ENCODE measurements around the gene SLIRP. TPM values are rescaled to one million over a fixed set of nuclear protein-coding genes. Genes with fewer than 3 reads are reported as not detected.

SLIRP gene
- total RNA-seq, 1 donor from 2014 or later, result 90.1 TPM

GRCh38 chr14:77752799-77753516 is 45.1 kb downstream of the SLIRP start:
- no peak for DNase-seq (ENCODE audit: extremely low spot score in 2 of 2)
- intact Hi-C loops (cut with DNase I), result no loop called here
- TF ChIP-seq POLR2AphosphoS5 (IDR thresholded peaks at IDR 0.05; ENCODE audit: insufficient read depth in 1 of 2, low read depth in 1 of 2) (no peak), CTCF (IDR thresholded peaks at IDR 0.05) (no peak), POLR2A (IDR thresholded peaks at IDR 0.05) (no peak)
- Histone ChIP-seq H3K9me3 (no peaks in the 10 kb centered on the region), H3K27ac (no peak overlapping the region), H3K4me3 (no peak overlapping the region), H3K4me1 (peaks cover 30% of the 10 kb centered on the region), H3K27me3 (no peaks in the 10 kb centered on the region), H3K36me3 (peaks cover 0 to 47% of the 10 kb centered on the region in 2 donors)

- no peak for TF ChIP-seq CTCF (IDR thresholded peaks at IDR 0.05)
- peak in 1 of 2 donors; percentile 65 for TF ChIP-seq POLR2A (IDR thresholded peaks at IDR 0.05)
- peak; percentile 97 for TF ChIP-seq POLR2AphosphoS5 (IDR thresholded peaks at IDR 0.05; ENCODE audit: insufficient read depth in 1 of 2, low read depth in 1 of 2)
- Histone ChIP-seq H3K4me3 (peak within 1 kb of the TSS; percentile 70 to 97), H3K9me3 (no peaks in the 10 kb centered on the region), H3K27me3 (no peaks in the 10 kb centered on the region), H3K27ac (peak within 1 kb of the TSS; percentile 93), H3K36me3 (no peaks in the 10 kb centered on the region), H3K4me1 (peaks cover 45% of the 10 kb centered on the region)
- peak in 1 of 2 donors; percentile 95 for DNase-seq (ENCODE audit: extremely low spot score in 2 of 2)
- intact Hi-C loops (cut with DNase I), result no loop called here
Observed at GRCh38 chr14:77760381-77761204, 52.7 kb downstream of the SLIRP start, which contains the start of gene SNW1. SNW1 (minus strand) TSS chr14:77761156; CDS start chr14:77761127, 29 bp downstream.

GRCh38 chr14:77761205-77761931 is 53.5 kb downstream of the SLIRP start:
- intact Hi-C loops (cut with DNase I), result no loop called here
- Histone ChIP-seq H3K4me3 (peak overlapping the region; percentile 70 to 97), H3K27ac (peak overlapping the region; percentile 93), H3K9me3 (no peaks in the 10 kb centered on the region), H3K27me3 (no peaks in the 10 kb centered on the region), H3K4me1 (peaks cover 41% of the 10 kb centered on the region), H3K36me3 (no peaks in the 10 kb centered on the region)
- DNase-seq (ENCODE audit: extremely low spot score in 2 of 2), result peak in 1 of 2 donors; percentile 97
- TF ChIP-seq POLR2AphosphoS5 (IDR thresholded peaks at IDR 0.05; ENCODE audit: insufficient read depth in 1 of 2, low read depth in 1 of 2) (no peak), CTCF (IDR thresholded peaks at IDR 0.05) (no peak), POLR2A (IDR thresholded peaks at IDR 0.05) (no peak)

GRCh38 chr14:77763316-77763715 is 55.4 kb downstream of the SLIRP start:
- H3K27me3 ChIP-seq, result no peaks in the 10 kb centered on the region
- no peak overlapping the region for H3K4me3 ChIP-seq
- H3K27ac ChIP-seq, result no peak overlapping the region
- H3K36me3 ChIP-seq, result no peaks in the 10 kb centered on the region
- H3K9me3 ChIP-seq, result no peaks in the 10 kb centered on the region
- TF ChIP-seq POLR2AphosphoS5 (IDR thresholded peaks at IDR 0.05; ENCODE audit: insufficient read depth in 1 of 2, low read depth in 1 of 2) (no peak), CTCF (IDR thresholded peaks at IDR 0.05) (no peak), POLR2A (IDR thresholded peaks at IDR 0.05) (no peak)
- H3K4me1 ChIP-seq, result peaks cover 26% of the 10 kb centered on the region
- no peak for DNase-seq (ENCODE audit: extremely low spot score in 2 of 2)
- intact Hi-C loops (cut with DNase I), result no loop called here
